Smooth muscle cell (in vitro differentiated cells): ENCODE results near the gene GDE1. TPM values are rescaled to one million over a fixed set of nuclear protein-coding genes. Genes with fewer than 3 reads are reported as not detected.

Experiments used
- DNase-seq: peaks from one replicate; lab custom pipeline; 2025; ENCODE audit not compliant: unreplicated experiment; lab: John Stamatoyannopoulos, UW
- H2AFZ ChIP-seq: fragments of 200-600 bp; sonication (generic); 2 replicates; pipeline ENCODE4 v1.6.0; 2016; ENCODE audit warnings: antibody characterized with exemption, low read depth, mild to moderate bottlenecking
- H3F3A ChIP-seq: fragments of 200-600 bp; sonication (generic); 2 replicates; pipeline ENCODE4 v1.6.0; 2017; ENCODE audit warnings: antibody characterized with exemption, low read depth
- H3K27ac ChIP-seq: fragments of 200-600 bp; sonication (generic); 2 replicates; pipeline ENCODE4 v1.5.1; 2016; ENCODE audit warnings: low read depth, mild to moderate bottlenecking
- H3K27me3 ChIP-seq: fragments of 200-600 bp; sonication (generic); 2 replicates; pipeline ENCODE4 v1.6.1; 2016; ENCODE audit warnings: low read depth, mild to moderate bottlenecking
- H3K36me3 ChIP-seq: fragments of 200-600 bp; sonication (generic); 2 replicates; pipeline ENCODE4 v1.5.1; 2016; ENCODE audit warnings: low read depth
- H3K4me1 ChIP-seq: fragments of 200-600 bp; sonication (generic); 2 replicates; pipeline ENCODE4 v1.5.1; 2016; ENCODE audit warnings: low read depth
- H3K4me2 ChIP-seq: fragments of 200-600 bp; sonication (generic); 2 replicates; pipeline ENCODE4 v1.6.0; 2016; ENCODE audit warnings: mild to moderate bottlenecking
- H3K4me3 ChIP-seq: fragments of 200-600 bp; sonication (generic); 2 replicates; pipeline ENCODE4 v1.5.1; 2016; ENCODE audit warnings: mild to moderate bottlenecking
- H3K79me2 ChIP-seq: fragments of 200-600 bp; sonication (generic); 2 replicates; pipeline ENCODE4 v1.6.0; 2016; ENCODE audit warnings: low read depth, mild to moderate bottlenecking
- H3K9ac ChIP-seq: fragments of 200-600 bp; sonication (generic); 2 replicates; pipeline ENCODE4 v1.6.0; 2016; ENCODE audit warnings: low read depth
- H3K9me3 ChIP-seq: fragments of 200-600 bp; sonication (generic); replicated peaks from 2 replicates; pipeline ENCODE4 v1.5.1; 2016; ENCODE audit warnings: low read depth
- H4K20me1 ChIP-seq: fragments of 200-600 bp; sonication (generic); 2 replicates; pipeline ENCODE4 v1.6.0; 2016; ENCODE audit warnings: low read depth
- CTCF ChIP-seq: fragments of 200-600 bp; sonication (generic); IDR thresholded peaks from 2 replicates; pipeline ENCODE4 v1.5.1; 2017; ENCODE audit warnings: borderline replicate concordance, mild to moderate bottlenecking, antibody characterized with exemption; ENCODE audit not compliant: insufficient read depth, poor library complexity, severe bottlenecking
- WGBS: methylation state at CpG from one replicate; pipeline ENCODE4 v1.1.7; 2016; ENCODE audit warnings: low lambda C conversion rate; 5-methylcytosine and 5-hydroxymethylcytosine counted together
- polyA plus RNA-seq: library from polyadenylated mRNA; unstranded; fragments of >200 nt; fragmentation: Nextera tagmentation; extraction: Ambion mirVana; gene quantifications from 2 replicates; pipeline ENCODE4 v1.2.1, GENCODE V29; 2016
- total RNA-seq: library from RNA; depleted of rRNA; stranded (reverse); fragments of >200 nt; gene quantifications from 2 replicates; pipeline ENCODE4 v1.2.3, GENCODE V29; 2014

Gene GDE1
- total and polyA plus RNA-seq, 2 experiments from 2014 or later = 43.8 to 46.0 TPM

GRCh38 chr16:19485611-19486010 lies 36.3 kb downstream of the GDE1 start:
- WGBS = 93% methylated on average over 5 of the region's 5 CpGs
- Histone ChIP-seq H4K20me1 (no peaks in the 10 kb centered on the region), H3K9me3 (no peaks in the 10 kb centered on the region), H3F3A (no peaks in the 10 kb centered on the region), H3K9ac (no peak overlapping the region), H3K79me2 (no peaks in the 10 kb centered on the region), H3K36me3 (no peaks in the 10 kb centered on the region), H3K4me2 (no peak overlapping the region), H3K4me3 (no peak overlapping the region), H2AFZ (no peak overlapping the region), H3K27me3 (no peaks in the 10 kb centered on the region), H3K27ac (no peak overlapping the region), H3K4me1 (no peaks in the 10 kb centered on the region)
- no peak for DNase-seq
- TF ChIP-seq CTCF = no peak

- H3K36me3 ChIP-seq = no peaks in the 10 kb centered on the region
- no peak overlapping the region for H3K4me3 ChIP-seq
- WGBS = 97% methylated on average over 3 of the region's 3 CpGs
- no peak for DNase-seq
- H3K27ac ChIP-seq = no peak overlapping the region
- H3K4me1 ChIP-seq = no peaks in the 10 kb centered on the region
- no peak overlapping the region for H3K9ac ChIP-seq
- no peak overlapping the region for H2AFZ ChIP-seq
- H3K4me2 ChIP-seq = no peak overlapping the region
- H3K27me3 ChIP-seq = no peaks in the 10 kb centered on the region
- H3K9me3 ChIP-seq = no peaks in the 10 kb centered on the region
- no peaks in the 10 kb centered on the region for H4K20me1 ChIP-seq
- H3K79me2 ChIP-seq = no peaks in the 10 kb centered on the region
- H3F3A ChIP-seq = no peaks in the 10 kb centered on the region
- no peak for TF ChIP-seq CTCF
Measured at GRCh38 chr16:19484096-19484495, 37.8 kb downstream of the GDE1 start.

GRCh38 chr16:19482291-19482690 lies 39.6 kb downstream of the GDE1 start:
- Histone ChIP-seq H3K4me2 (no peak overlapping the region), H3K4me3 (no peak overlapping the region), H4K20me1 (no peaks in the 10 kb centered on the region)

More at GRCh38 chr16:19482291-19482690, 39.6 kb downstream of the GDE1 start:
- H3K9ac ChIP-seq = no peak overlapping the region
- no peak for TF ChIP-seq CTCF
- no peak overlapping the region for H3K27ac ChIP-seq
- H3K36me3 ChIP-seq = no peaks in the 10 kb centered on the region
- H2AFZ ChIP-seq = no peak overlapping the region
- H3K79me2 ChIP-seq = no peaks in the 10 kb centered on the region
- no peaks in the 10 kb centered on the region for H3K9me3 ChIP-seq
- H3K27me3 ChIP-seq = no peaks in the 10 kb centered on the region
- H3F3A ChIP-seq = no peaks in the 10 kb centered on the region
- no peak for DNase-seq
- 90% methylated on average over 1 of the region's 1 CpG for WGBS
- no peaks in the 10 kb centered on the region for H3K4me1 ChIP-seq
